ENCODE results near the gene PHLDB2.
A peak's percentile ranks its signal among the peaks of the same experiment; 100 is the strongest.

PHLDB2 gene

GRCh38 chr3:111999484-112000324 lies 140.6 kb downstream of the PHLDB2 start:
- DNase-seq = no peak

GRCh38 chr3:112000367-112000771 lies 141.3 kb downstream of the PHLDB2 start:
- H3K27ac ChIP-seq (ENCODE audit: low read length, poor library complexity, severe bottlenecking) = no peak overlapping the region
- no peak overlapping the region for H3K14ac ChIP-seq (ENCODE audit: low read length in 2 of 2)
- no peak overlapping the region for H2BK120ac ChIP-seq (ENCODE audit: low read depth, low read length)
- WGBS = 93% methylated on average over 3 of the region's 5 CpGs
- no peak for DNase-seq
- H3K27me3 ChIP-seq (ENCODE audit: control insufficient read depth in 1 of 2, insufficient read depth in 1 of 2, low read length in 2 of 2) = peaks cover 0 to 10% of the 10 kb centered on the region in 2 experiments
- no peak overlapping the region for H3K4ac ChIP-seq (ENCODE audit: low read depth in 1 of 2, low read length in 2 of 2)
- H3K36me3 ChIP-seq (ENCODE audit: control insufficient read depth in 1 of 2, insufficient read depth in 2 of 2, low read depth in 1 of 2, low read length in 2 of 2) = peaks cover 0 to 11% of the 10 kb centered on the region in 2 experiments
- H3K79me1 ChIP-seq (replicated peaks; ENCODE audit: low read length, poor library complexity, severe bottlenecking) = peaks cover 12% of the 10 kb centered on the region
- no peak overlapping the region for H4K91ac ChIP-seq (ENCODE audit: low read length)
- H2BK12ac ChIP-seq (ENCODE audit: low read length in 2 of 2) = no peak overlapping the region
- H2AK5ac ChIP-seq (ENCODE audit: low read length, severe bottlenecking) = no peak overlapping the region
- H3K4me3 ChIP-seq (ENCODE audit: insufficient read depth in 1 of 2, low read depth in 1 of 2, low read length in 2 of 2) = peak overlapping the region in 1 of 2 experiments; percentile 5
- H3K18ac ChIP-seq (ENCODE audit: low read depth in 1 of 2, low read length in 2 of 2) = no peak overlapping the region
- H2AFZ ChIP-seq (ENCODE audit: low read depth, low read length) = no peak overlapping the region
- H3K4me1 ChIP-seq (ENCODE audit: control insufficient read depth, insufficient read depth, low read depth, low read length) = peaks cover 18% of the 10 kb centered on the region
- H4K8ac ChIP-seq (ENCODE audit: low read length) = no peak overlapping the region
- no peaks in the 10 kb centered on the region for H3K9me3 ChIP-seq (ENCODE audit: control insufficient read depth, low read length)
- no peak overlapping the region for H3K23ac ChIP-seq (ENCODE audit: low read length in 2 of 2)
- peak overlapping the region; percentile 82 for H2BK15ac ChIP-seq (ENCODE audit: low read depth, poor library complexity, severe bottlenecking)
- H2BK5ac ChIP-seq (ENCODE audit: low read depth, low read length, poor library complexity, severe bottlenecking) = no peak overlapping the region
- peak overlapping the region; percentile 78 for H3K4me2 ChIP-seq (ENCODE audit: low read length, poor library complexity, severe bottlenecking)
- no peak overlapping the region for H3K9ac ChIP-seq (ENCODE audit: low read length)

More at GRCh38 chr3:111999484-112000324, 140.6 kb downstream of the PHLDB2 start:
- Histone ChIP-seq H4K8ac (ENCODE audit: low read length) (peak overlapping the region; percentile 50), H2BK15ac (ENCODE audit: low read depth, poor library complexity, severe bottlenecking) (no peak overlapping the region), H3K4ac (ENCODE audit: low read depth in 1 of 2, low read length in 2 of 2) (peak overlapping the region in 1 of 2 experiments; percentile 57), H3K27ac (ENCODE audit: low read length, poor library complexity, severe bottlenecking) (peak overlapping the region; percentile 48), H3K36me3 (ENCODE audit: control insufficient read depth in 1 of 2, insufficient read depth in 2 of 2, low read depth in 1 of 2, low read length in 2 of 2) (peaks cover 0 to 11% of the 10 kb centered on the region in 2 experiments), H3K79me1 (replicated peaks; ENCODE audit: low read length, poor library complexity, severe bottlenecking) (peaks cover 11% of the 10 kb centered on the region), H3K27me3 (ENCODE audit: control insufficient read depth in 1 of 2, insufficient read depth in 1 of 2, low read length in 2 of 2) (peaks cover 0 to 10% of the 10 kb centered on the region in 2 experiments), H3K18ac (ENCODE audit: low read depth in 1 of 2, low read length in 2 of 2) (no peak overlapping the region), H2AFZ (ENCODE audit: low read depth, low read length) (peak overlapping the region; percentile 46), H4K91ac (ENCODE audit: low read length) (no peak overlapping the region), H2AK5ac (ENCODE audit: low read length, severe bottlenecking) (no peak overlapping the region), H3K14ac (ENCODE audit: low read length in 2 of 2) (no peak overlapping the region), H3K4me3 (ENCODE audit: insufficient read depth in 1 of 2, low read depth in 1 of 2, low read length in 2 of 2) (peak overlapping the region; percentile 69 to 81), H2BK120ac (ENCODE audit: low read depth, low read length) (no peak overlapping the region), H3K4me1 (ENCODE audit: control insufficient read depth, insufficient read depth, low read depth, low read length) (peaks cover 18% of the 10 kb centered on the region), H3K4me2 (ENCODE audit: low read length, poor library complexity, severe bottlenecking) (peak overlapping the region; percentile 78), H2BK5ac (ENCODE audit: low read depth, low read length, poor library complexity, severe bottlenecking) (peak overlapping the region; percentile 5), H3K9me3 (ENCODE audit: control insufficient read depth, low read length) (no peaks in the 10 kb centered on the region), H3K9ac (ENCODE audit: low read length) (peak overlapping the region; percentile 47), H3K23ac (ENCODE audit: low read length in 2 of 2) (peak overlapping the region in 1 of 2 experiments; percentile 3), H2BK12ac (ENCODE audit: low read length in 2 of 2) (no peak overlapping the region)
- WGBS = 18% methylated on average over 14 of the region's 19 CpGs

- peaks cover 0 to 14% of the 10 kb centered on the region in 2 experiments for H3K36me3 ChIP-seq (ENCODE audit: control insufficient read depth in 1 of 2, insufficient read depth in 2 of 2, low read depth in 1 of 2, low read length in 2 of 2)
- H2BK15ac ChIP-seq (ENCODE audit: low read depth, poor library complexity, severe bottlenecking) = no peak overlapping the region
- DNase-seq = no peak
- 54% methylated on average over 2 of the region's 2 CpGs for WGBS
- H3K27ac ChIP-seq (ENCODE audit: low read length, poor library complexity, severe bottlenecking) = no peak overlapping the region
- H2AFZ ChIP-seq (ENCODE audit: low read depth, low read length) = no peak overlapping the region
- no peak overlapping the region for H3K18ac ChIP-seq (ENCODE audit: low read depth in 1 of 2, low read length in 2 of 2)
- no peak overlapping the region for H3K23ac ChIP-seq (ENCODE audit: low read length in 2 of 2)
- no peak overlapping the region for H3K14ac ChIP-seq (ENCODE audit: low read length in 2 of 2)
- no peak overlapping the region for H3K4me3 ChIP-seq (ENCODE audit: insufficient read depth in 1 of 2, low read depth in 1 of 2, low read length in 2 of 2)
- peaks cover 13% of the 10 kb centered on the region for H3K79me1 ChIP-seq (replicated peaks; ENCODE audit: low read length, poor library complexity, severe bottlenecking)
- no peak overlapping the region for H2BK120ac ChIP-seq (ENCODE audit: low read depth, low read length)
- H3K4me2 ChIP-seq (ENCODE audit: low read length, poor library complexity, severe bottlenecking) = peak overlapping the region; percentile 78
- H3K4me1 ChIP-seq (ENCODE audit: control insufficient read depth, insufficient read depth, low read depth, low read length) = peaks cover 18% of the 10 kb centered on the region
- H4K8ac ChIP-seq (ENCODE audit: low read length) = no peak overlapping the region
- no peak overlapping the region for H2BK12ac ChIP-seq (ENCODE audit: low read length in 2 of 2)
- no peak overlapping the region for H2AK5ac ChIP-seq (ENCODE audit: low read length, severe bottlenecking)
- H2BK5ac ChIP-seq (ENCODE audit: low read depth, low read length, poor library complexity, severe bottlenecking) = no peak overlapping the region
- no peak overlapping the region for H3K9ac ChIP-seq (ENCODE audit: low read length)
- no peak overlapping the region for H4K91ac ChIP-seq (ENCODE audit: low read length)
- H3K4ac ChIP-seq (ENCODE audit: low read depth in 1 of 2, low read length in 2 of 2) = no peak overlapping the region
- no peaks in the 10 kb centered on the region for H3K9me3 ChIP-seq (ENCODE audit: control insufficient read depth, low read length)
- H3K27me3 ChIP-seq (ENCODE audit: control insufficient read depth in 1 of 2, insufficient read depth in 1 of 2, low read length in 2 of 2) = peaks cover 0 to 10% of the 10 kb centered on the region in 2 experiments
Measured at GRCh38 chr3:112000966-112001365, 141.9 kb downstream of the PHLDB2 start.

GRCh38 chr3:112001526-112001925 lies 142.5 kb downstream of the PHLDB2 start:
- no peak for DNase-seq
- WGBS = 95% methylated on average over 2 of the region's 2 CpGs

More at GRCh38 chr3:112001526-112001925, 142.5 kb downstream of the PHLDB2 start:
- no peak overlapping the region for H2AFZ ChIP-seq (ENCODE audit: low read depth, low read length)
- no peak overlapping the region for H4K8ac ChIP-seq (ENCODE audit: low read length)
- no peak overlapping the region for H3K14ac ChIP-seq (ENCODE audit: low read length in 2 of 2)
- no peak overlapping the region for H2BK5ac ChIP-seq (ENCODE audit: low read depth, low read length, poor library complexity, severe bottlenecking)
- H3K4me2 ChIP-seq (ENCODE audit: low read length, poor library complexity, severe bottlenecking) = peak overlapping the region; percentile 40
- H3K9ac ChIP-seq (ENCODE audit: low read length) = no peak overlapping the region
- no peak overlapping the region for H2AK5ac ChIP-seq (ENCODE audit: low read length, severe bottlenecking)
- no peak overlapping the region for H3K18ac ChIP-seq (ENCODE audit: low read depth in 1 of 2, low read length in 2 of 2)
- no peak overlapping the region for H2BK12ac ChIP-seq (ENCODE audit: low read length in 2 of 2)
- no peak overlapping the region for H3K4me3 ChIP-seq (ENCODE audit: insufficient read depth in 1 of 2, low read depth in 1 of 2, low read length in 2 of 2)
- peaks cover 0 to 10% of the 10 kb centered on the region in 2 experiments for H3K27me3 ChIP-seq (ENCODE audit: control insufficient read depth in 1 of 2, insufficient read depth in 1 of 2, low read length in 2 of 2)
- H2BK15ac ChIP-seq (ENCODE audit: low read depth, poor library complexity, severe bottlenecking) = no peak overlapping the region
- no peak overlapping the region for H3K27ac ChIP-seq (ENCODE audit: low read length, poor library complexity, severe bottlenecking)
- H3K9me3 ChIP-seq (ENCODE audit: control insufficient read depth, low read length) = no peaks in the 10 kb centered on the region
- no peak overlapping the region for H3K4ac ChIP-seq (ENCODE audit: low read depth in 1 of 2, low read length in 2 of 2)
- no peak overlapping the region for H3K23ac ChIP-seq (ENCODE audit: low read length in 2 of 2)
- peaks cover 18% of the 10 kb centered on the region for H3K4me1 ChIP-seq (ENCODE audit: control insufficient read depth, insufficient read depth, low read depth, low read length)
- no peak overlapping the region for H2BK120ac ChIP-seq (ENCODE audit: low read depth, low read length)
- peaks cover 0 to 16% of the 10 kb centered on the region in 2 experiments for H3K36me3 ChIP-seq (ENCODE audit: control insufficient read depth in 1 of 2, insufficient read depth in 2 of 2, low read depth in 1 of 2, low read length in 2 of 2)
- no peak overlapping the region for H4K91ac ChIP-seq (ENCODE audit: low read length)
- H3K79me1 ChIP-seq (replicated peaks; ENCODE audit: low read length, poor library complexity, severe bottlenecking) = peaks cover 15% of the 10 kb centered on the region
